Stimulated activated CD8-positive, alpha-beta memory T cell treated with anti-CD3 and anti-CD28 coated beads, Interleukin-12 subunit alpha, Interleukin-12 subunit beta, amount 100 ng/mL, for 24 hours (primary cell): Measurements from ENCODE around the gene IGFBP5.

ENCODE experiments used
- DNase-seq: peaks from one replicate; pipeline ENCODE4 v3.0.0-alpha.2; 2020; ENCODE audit errors: extremely low read depth

The IGFBP5 gene

GRCh38 chr2:216644842-216645635 is 50.3 kb downstream of the IGFBP5 start:
- DNase-seq, result no peak

DNA sequence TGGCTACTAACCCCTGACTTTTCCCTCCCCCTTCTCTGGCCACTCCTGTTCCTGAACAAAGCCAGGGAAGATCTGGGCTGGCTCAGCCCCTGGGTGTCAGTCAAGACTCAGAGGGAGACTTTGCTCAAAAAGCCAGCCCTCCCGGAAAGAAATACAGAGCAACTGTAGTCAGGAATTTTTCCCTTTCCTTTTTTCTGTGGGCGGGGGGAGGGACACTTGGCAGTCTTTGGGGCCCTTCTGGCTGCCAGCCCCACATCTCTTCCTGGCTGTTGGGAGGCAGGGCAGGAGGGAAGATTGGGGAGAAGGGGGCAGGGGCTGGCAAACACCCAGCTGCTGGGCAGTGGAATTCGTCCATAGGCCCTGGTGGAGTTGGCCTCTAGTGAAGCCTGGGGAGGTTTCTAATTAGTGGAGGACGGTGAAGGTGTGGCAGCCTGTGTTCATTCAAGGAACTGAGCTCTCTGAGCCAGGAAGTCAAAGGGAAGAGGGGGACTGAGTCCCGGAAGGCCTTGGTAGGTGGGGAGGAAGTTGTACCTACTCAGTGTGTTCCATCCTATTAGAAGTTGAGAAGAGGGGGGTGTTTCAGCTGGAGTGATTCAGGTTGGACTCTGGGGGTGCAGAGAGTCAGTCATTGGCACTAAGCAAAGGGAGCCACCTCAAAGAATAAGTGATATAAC is 51.2 kb downstream of the IGFBP5 start:
- DNase-seq, result no peak

DNA sequence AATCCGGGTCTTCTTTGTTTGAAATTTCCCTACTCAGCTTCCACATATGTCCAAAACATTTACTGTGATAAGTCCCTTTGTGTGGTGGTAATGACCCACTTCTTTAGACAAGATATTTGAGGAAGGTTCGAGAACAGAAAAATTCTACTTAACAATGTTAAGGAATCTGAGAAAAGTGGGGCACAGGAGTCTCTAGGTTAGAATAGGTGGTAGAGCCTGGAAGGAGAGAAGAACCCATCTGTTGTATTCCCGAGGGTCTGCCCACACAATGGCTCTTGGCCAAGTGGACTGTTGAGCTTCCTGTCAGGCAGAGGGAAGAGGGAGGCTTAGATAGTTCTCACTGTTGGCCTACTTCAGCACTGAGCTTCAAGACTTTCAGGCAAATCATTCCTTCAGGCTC is 57.9 kb downstream of the IGFBP5 start:
- no peak for DNase-seq

DNA sequence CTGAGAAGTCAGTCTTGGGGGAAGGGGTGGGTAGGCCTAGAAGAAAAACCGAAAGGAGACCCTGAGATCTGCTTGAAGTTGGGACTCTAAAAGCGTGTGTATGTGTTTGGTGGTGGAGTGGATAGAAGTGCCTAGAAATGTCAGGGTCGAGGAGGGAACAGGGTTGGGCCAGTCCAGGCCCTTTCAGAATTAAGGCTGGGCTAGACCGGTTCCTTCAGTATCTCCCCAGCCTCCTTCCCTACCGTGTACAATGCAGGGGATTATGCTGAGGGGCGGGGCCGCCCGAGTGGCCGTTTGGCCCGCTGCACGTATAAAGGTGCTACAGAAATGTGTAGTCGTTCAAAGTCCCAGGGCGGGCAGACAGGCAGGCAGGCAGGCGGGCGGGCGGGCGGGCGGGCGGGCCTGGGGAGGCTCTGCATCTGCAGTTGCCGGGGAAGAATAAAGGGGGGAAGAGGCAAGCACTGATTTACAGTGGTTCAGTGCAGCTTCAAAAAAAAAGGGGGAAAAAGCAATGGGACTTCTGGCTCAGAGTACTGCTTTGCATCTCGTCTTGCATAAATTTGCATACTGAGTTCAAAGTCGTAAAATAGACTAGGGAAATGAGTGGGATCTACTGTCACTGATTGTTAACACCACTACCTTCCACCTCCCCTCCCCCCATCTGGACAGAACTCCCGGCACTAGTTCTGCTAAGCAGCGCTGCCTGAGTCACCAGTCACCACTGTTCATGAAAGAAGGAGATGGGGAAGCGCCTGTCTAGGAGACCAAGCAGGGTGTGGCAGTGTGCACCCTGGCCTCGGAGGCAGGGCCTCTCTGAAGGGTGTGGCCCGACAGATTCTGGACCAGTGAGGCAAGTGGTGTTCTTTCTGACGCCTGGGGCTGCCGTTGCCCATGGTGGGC is 58.5 kb downstream of the IGFBP5 start:
- no peak for DNase-seq

- no peak for DNase-seq
Measured at GRCh38 chr2:216635701-216636550, 59.4 kb downstream of the IGFBP5 start.

DNA sequence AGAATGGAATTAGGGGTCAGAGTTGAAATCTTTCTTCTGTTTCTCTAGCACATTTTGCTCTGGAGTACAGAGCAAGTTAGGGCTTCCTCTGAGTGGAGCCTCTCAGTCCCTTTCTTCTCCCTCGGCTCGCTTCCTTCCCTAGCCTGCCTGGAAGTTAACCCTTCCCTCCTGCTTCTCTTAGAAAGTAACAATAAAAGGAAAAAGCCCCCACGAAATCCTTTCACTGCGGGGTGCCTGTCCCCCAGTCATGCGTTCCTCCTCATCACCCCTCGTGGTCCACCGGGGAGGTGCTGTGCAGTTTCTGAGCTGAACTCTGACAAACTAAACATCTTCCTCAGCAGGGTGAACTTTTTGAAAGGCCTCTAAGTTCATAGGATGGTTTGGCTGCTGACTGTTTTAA is 60.2 kb downstream of the IGFBP5 start:
- no peak for DNase-seq

DNA sequence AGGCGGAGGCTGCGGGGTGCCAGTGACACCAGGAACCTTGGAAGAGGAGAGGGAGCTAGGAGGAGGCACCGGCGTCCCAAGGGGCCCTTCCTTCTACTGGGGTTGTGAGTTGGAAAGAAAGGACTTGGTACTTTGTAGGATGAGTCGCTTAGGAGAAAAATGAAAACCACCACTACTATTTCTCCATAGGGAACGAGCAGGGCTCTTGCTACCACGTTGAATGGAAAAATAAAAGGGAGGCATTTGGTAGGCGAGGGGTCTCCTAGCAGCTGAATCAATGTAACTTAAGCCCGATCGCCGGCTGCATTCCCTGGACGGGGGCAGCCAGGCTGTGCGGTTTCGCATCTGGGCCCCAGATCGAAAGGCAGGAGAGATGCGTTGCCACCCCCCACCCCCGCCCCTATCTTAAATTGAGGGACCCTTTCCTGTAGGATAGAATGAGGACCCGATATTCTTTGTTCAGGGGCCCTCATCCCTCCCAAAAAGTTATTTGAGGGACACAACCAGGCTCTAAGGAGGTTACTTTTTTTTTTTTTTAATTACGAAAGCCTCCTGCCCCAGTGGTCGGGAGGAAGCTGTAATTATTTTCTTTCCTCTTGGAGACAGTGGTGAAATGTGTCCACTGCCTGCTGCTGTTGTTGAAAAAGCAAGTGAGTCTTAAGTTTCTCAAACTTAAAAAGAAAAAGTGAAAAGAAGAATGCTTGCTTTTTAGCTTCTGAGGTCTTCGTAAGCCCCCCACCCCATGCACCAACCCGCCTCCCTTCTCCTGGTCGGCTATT is 60.8 kb downstream of the IGFBP5 start:
- no peak for DNase-seq

DNA sequence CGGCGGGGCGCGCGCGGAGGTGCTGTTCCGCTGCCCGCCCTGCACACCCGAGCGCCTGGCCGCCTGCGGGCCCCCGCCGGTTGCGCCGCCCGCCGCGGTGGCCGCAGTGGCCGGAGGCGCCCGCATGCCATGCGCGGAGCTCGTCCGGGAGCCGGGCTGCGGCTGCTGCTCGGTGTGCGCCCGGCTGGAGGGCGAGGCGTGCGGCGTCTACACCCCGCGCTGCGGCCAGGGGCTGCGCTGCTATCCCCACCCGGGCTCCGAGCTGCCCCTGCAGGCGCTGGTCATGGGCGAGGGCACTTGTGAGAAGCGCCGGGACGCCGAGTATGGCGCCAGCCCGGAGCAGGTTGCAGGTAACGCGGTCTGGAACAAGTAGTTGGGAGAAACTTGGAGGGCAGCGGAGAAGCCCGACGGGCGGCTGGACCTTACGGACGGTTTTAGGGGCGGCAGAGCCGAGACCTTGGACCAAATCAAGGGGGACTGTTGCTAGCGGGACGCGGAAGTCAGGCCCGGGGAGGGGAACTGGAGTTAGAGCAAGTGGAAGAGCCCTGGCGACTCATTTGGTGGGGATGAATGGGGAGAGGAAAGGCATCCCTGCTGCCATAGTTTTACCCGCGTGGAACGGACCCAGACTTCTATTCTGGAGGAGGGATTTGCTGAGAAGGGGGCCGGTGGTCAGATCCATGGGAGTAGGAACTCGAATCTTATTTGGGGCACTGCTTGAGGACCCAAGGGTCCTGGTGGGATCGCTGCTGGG is 61.6 kb downstream of the IGFBP5 start:
- no peak for DNase-seq

DNA sequence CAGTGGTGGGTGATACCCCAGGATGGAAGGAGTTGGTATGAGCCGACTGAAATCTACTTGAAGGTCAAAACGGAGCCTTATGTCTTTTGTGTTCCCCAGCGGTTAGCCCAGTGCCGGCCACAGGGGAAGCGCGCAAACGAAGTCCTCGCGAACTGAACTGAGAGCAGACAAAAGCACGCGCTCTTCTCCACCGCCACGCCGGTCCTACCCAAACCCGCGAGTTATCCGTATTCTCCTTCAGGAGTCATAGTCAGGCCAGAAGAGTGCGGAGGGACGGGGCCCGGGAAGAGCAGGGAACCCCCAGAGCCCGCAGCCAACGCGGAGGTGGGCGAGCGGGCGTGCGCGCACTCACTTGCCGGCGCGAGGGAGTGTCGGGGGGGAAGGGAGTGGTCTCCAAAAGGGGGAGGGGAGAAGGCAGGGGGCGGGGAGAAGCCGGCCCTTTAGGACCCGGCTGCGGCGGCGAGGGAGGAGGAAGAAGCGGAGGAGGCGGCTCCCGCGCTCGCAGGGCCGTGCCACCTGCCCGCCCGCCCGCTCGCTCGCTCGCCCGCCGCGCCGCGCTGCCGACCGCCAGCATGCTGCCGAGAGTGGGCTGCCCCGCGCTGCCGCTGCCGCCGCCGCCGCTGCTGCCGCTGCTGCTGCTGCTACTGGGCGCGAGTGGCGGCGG is 62.3 kb downstream of the IGFBP5 start, which contains the start of gene IGFBP2:
Gene IGFBP2, plus strand, starts transcription at position 469 of the 664 bp plus-strand sequence. Its CDS starts 104 bp downstream, at position 573.
- peak; percentile 8 for DNase-seq

- DNase-seq, result no peak
Measured at GRCh38 chr2:216632346-216632951, 62.9 kb downstream of the IGFBP5 start.

- DNase-seq, result no peak
Measured at GRCh38 chr2:216629784-216630183, 65.6 kb downstream of the IGFBP5 start.

- no peak for DNase-seq
Measured at GRCh38 chr2:216626875-216627245, 68.5 kb downstream of the IGFBP5 start.

GRCh38 chr2:216626168-216626874 is 69.0 kb downstream of the IGFBP5 start:
- DNase-seq, result no peak

- DNase-seq, result no peak
Measured at GRCh38 chr2:216624251-216624650, 71.1 kb downstream of the IGFBP5 start.

GRCh38 chr2:216622526-216622925 is 72.8 kb downstream of the IGFBP5 start:
- no peak for DNase-seq
